ENCODE measurements around the gene ZNF165. TPM values are rescaled to one million over a fixed set of nuclear protein-coding genes. Genes with fewer than 3 reads are reported as not detected.

ZNF165 gene
- total RNA-seq, 2 experiments from 2014 or later, result 0.54 to 0.77 TPM

GRCh38 chr6:28124971-28125353 is 44.6 kb downstream of the ZNF165 start:
- H3K27ac Mint-ChIP-seq, result peak overlapping the region; percentile 95
- POLR2A ChIA-PET, result interaction anchor here (0.5 to 1.4 kb wide), 2 partner anchors 20 to 232 kb away, joined by 3 to 5 read pairs; a partner anchor contains a TSS
- H3K27me3 Mint-ChIP-seq, result no peaks in the 10 kb centered on the region
- peaks cover 41% of the 10 kb centered on the region for H3K36me3 Mint-ChIP-seq (ENCODE audit: low read depth)
- peaks cover 56% of the 10 kb centered on the region for H3K4me1 Mint-ChIP-seq
- no peaks in the 10 kb centered on the region for H3K9me3 Mint-ChIP-seq
- CTCF ChIA-PET, result interaction anchor here (0.8 to 1.8 kb wide), 5 partner anchors 8 to 236 kb away, joined by 3 to 6 read pairs (median 4); no protein-coding TSS in a partner anchor
- peak overlapping the region; percentile 94 for H3K4me3 Mint-ChIP-seq
- DNase-seq, result no peak

GRCh38 chr6:28125401-28125800 is 45.0 kb downstream of the ZNF165 start:
- Mint-ChIP-seq H3K9me3 (no peaks in the 10 kb centered on the region), H3K27me3 (no peaks in the 10 kb centered on the region), H3K4me3 (peak overlapping the region; percentile 94), H3K36me3 (ENCODE audit: low read depth) (peaks cover 41% of the 10 kb centered on the region), H3K27ac (peak overlapping the region; percentile 95), H3K4me1 (peaks cover 57% of the 10 kb centered on the region)
- no peak for DNase-seq
- CTCF ChIA-PET, result interaction anchor here (1.1 to 1.8 kb wide), 2 partner anchors 20 to 235 kb away, joined by 4 read pairs; no protein-coding TSS in a partner anchor
- POLR2A ChIA-PET, result interaction anchor here (0.5 kb wide), 1 partner anchor 232 kb away, joined by 3 read pairs; a partner anchor contains a TSS

GRCh38 chr6:28134015-28134414 is 53.6 kb downstream of the ZNF165 start:
- Mint-ChIP-seq H3K36me3 (ENCODE audit: low read depth) (peaks cover 38% of the 10 kb centered on the region), H3K9me3 (no peaks in the 10 kb centered on the region), H3K4me1 (peaks cover 60% of the 10 kb centered on the region), H3K27me3 (no peaks in the 10 kb centered on the region), H3K27ac (peak overlapping the region; percentile 21), H3K4me3 (no peak overlapping the region)
- ChIA-PET POLR2A (no interaction called here), CTCF (interaction anchor here (1.3 kb wide), 1 partner anchor 10 kb away, joined by 6 read pairs; the partner anchor contains the start of gene ZSCAN16)
- peak; percentile 39 for DNase-seq

DNA sequence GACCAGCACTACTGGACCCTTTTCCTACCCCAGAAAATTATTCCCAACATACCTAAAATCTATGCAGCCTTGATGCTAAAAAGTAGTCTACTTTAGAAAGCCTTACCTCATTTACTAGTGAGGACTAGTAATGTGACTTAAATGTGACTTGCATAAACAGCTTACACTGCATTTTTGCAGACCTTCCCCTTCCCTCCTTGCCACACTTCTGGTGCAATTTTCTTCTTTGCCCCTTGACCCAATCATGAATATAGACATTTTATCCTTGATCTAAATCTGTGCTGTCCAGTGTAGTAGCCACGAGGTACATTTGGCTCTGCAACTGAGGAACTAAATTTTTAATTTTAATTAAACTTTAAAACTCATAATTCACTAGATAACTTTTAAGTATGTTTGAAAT is 54.3 kb downstream of the ZNF165 start:
- POLR2A ChIA-PET, result no interaction called here
- no peak overlapping the region for H3K27ac Mint-ChIP-seq
- peaks cover 62% of the 10 kb centered on the region for H3K4me1 Mint-ChIP-seq
- no peak overlapping the region for H3K4me3 Mint-ChIP-seq
- CTCF ChIA-PET, result no interaction called here
- H3K27me3 Mint-ChIP-seq, result no peaks in the 10 kb centered on the region
- no peaks in the 10 kb centered on the region for H3K9me3 Mint-ChIP-seq
- DNase-seq, result no peak
- peaks cover 31% of the 10 kb centered on the region for H3K36me3 Mint-ChIP-seq (ENCODE audit: low read depth)

DNA sequence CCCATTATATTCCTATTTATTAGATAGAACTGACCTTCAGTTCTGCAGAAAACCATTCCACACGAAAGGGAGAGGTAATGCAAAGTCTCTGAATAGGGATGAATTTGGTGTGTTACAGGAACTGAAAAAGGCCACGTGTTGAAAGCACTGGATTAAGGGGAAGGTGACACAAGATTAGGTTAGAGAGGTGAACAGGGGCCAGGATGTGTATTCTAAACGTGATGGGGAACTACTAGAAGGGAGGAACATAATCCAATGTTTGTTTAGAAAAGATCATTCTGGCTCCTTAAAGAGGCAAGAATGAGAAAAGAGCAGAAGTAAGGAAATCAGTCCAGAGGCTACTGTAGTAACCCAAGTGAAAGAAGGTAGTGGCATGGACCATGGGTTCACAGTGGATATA is 55.0 kb downstream of the ZNF165 start:
- Mint-ChIP-seq H3K4me3 (peak overlapping the region; percentile 99), H3K27ac (peak overlapping the region; percentile 99), H3K36me3 (ENCODE audit: low read depth) (peaks cover 24% of the 10 kb centered on the region), H3K9me3 (no peaks in the 10 kb centered on the region), H3K27me3 (no peaks in the 10 kb centered on the region), H3K4me1 (peaks cover 64% of the 10 kb centered on the region)
- POLR2A ChIA-PET, result no interaction called here
- DNase-seq, result no peak
- CTCF ChIA-PET, result no interaction called here

GRCh38 chr6:28136585-28137504 is 56.5 kb downstream of the ZNF165 start:
- peaks cover 71% of the 10 kb centered on the region for H3K4me1 Mint-ChIP-seq
- H3K36me3 Mint-ChIP-seq (ENCODE audit: low read depth), result peaks cover 18% of the 10 kb centered on the region
- H3K4me3 Mint-ChIP-seq, result peak overlapping the region; percentile 99
- DNase-seq, result peak; percentile 76
- CTCF ChIA-PET, result interaction anchor here (0.6 to 1.8 kb wide), 3 partner anchors 127 to 293 kb away, joined by 3 to 5 read pairs (median 5); no protein-coding TSS in a partner anchor
- POLR2A ChIA-PET, result interaction anchor here (0.6 kb wide), 1 partner anchor 25 kb away, joined by 7 read pairs; no protein-coding TSS in a partner anchor
- no peaks in the 10 kb centered on the region for H3K27me3 Mint-ChIP-seq
- no peaks in the 10 kb centered on the region for H3K9me3 Mint-ChIP-seq
- H3K27ac Mint-ChIP-seq, result peak overlapping the region; percentile 99

- CTCF ChIA-PET, result interaction anchor here (1.7 to 1.8 kb wide), 2 partner anchors 13 to 219 kb away, joined by 4 to 5 read pairs; partner anchors contain the start of gene ZSCAN16
Observed at GRCh38 chr6:28137505-28137981, 57.2 kb downstream of the ZNF165 start.

More at GRCh38 chr6:28137505-28137981, 57.2 kb downstream of the ZNF165 start:
- DNase-seq, result peak; percentile 16
- peak overlapping the region; percentile 99 for H3K4me3 Mint-ChIP-seq
- peak overlapping the region; percentile 99 for H3K27ac Mint-ChIP-seq
- H3K27me3 Mint-ChIP-seq, result no peaks in the 10 kb centered on the region
- no peaks in the 10 kb centered on the region for H3K9me3 Mint-ChIP-seq
- peaks cover 76% of the 10 kb centered on the region for H3K4me1 Mint-ChIP-seq
- POLR2A ChIA-PET, result no interaction called here
- peaks cover 18% of the 10 kb centered on the region for H3K36me3 Mint-ChIP-seq (ENCODE audit: low read depth)

Other genes starting within 250 kb of the ZNF165 start
- not detected for gene OR2B2, start 168.2 kb upstream of the ZNF165 start, total RNA-seq
- gene OR2B6, start 123.3 kb upstream of the ZNF165 start, total RNA-seq, result not detected
- gene ZSCAN16, start 44.0 kb downstream of the ZNF165 start, total RNA-seq, result 1 to 10 TPM; 3.2 to 5.5 TPM
- 10 to 100 TPM; 18.6 to 22.2 TPM for gene ZKSCAN8, start 61.3 kb downstream of the ZNF165 start, total RNA-seq
- gene ZSCAN9, start 144.7 kb downstream of the ZNF165 start, total RNA-seq, result 1 to 10 TPM; 1.5 to 1.6 TPM
- gene ZKSCAN4, start 171.7 kb downstream of the ZNF165 start, total RNA-seq, result 1 to 10 TPM; 6.5 to 7.5 TPM
- gene NKAPL, start 178.7 kb downstream of the ZNF165 start, total RNA-seq, result under 1 TPM in 1 of 2 experiments, not detected in 1; 0.12 TPM
- gene ZSCAN26, start 186.6 kb downstream of the ZNF165 start, total RNA-seq, result 10 to 100 TPM in 1 of 2 experiments, 1 to 10 TPM in 1; 8.1 to 10.5 TPM
- gene PGBD1, start 201.0 kb downstream of the ZNF165 start, total RNA-seq, result 1 to 10 TPM; 1.5 to 1.7 TPM